GM12878 (cell line): Measurements from ENCODE around the gene PSMD3.

Experiments
- CTCF ChIP-seq, 3 experiments: IDR thresholded peaks in 2 of 3; conservative IDR thresholded peaks in 1 of 3; 2 replicates each; pipeline ENCODE4 v1.5.1; 2011; ENCODE audit warnings: low read depth in 3 of 3, low read length in 3 of 3, mild to moderate bottlenecking in 3 of 3, control low read depth in 2 of 3, moderate library complexity in 2 of 3, inconsistent platforms in 1 of 3, mixed read lengths in 1 of 3; ENCODE audit not compliant: control insufficient read depth in 2 of 3, insufficient read depth in 1 of 3; ENCODE audit errors: extremely low read depth in 1 of 3
- ETV6 ChIP-seq, 2 experiments: fragments of 450-650 bp in 1 of 2; IDR thresholded peaks in 1 of 2; conservative IDR thresholded peaks in 1 of 2; 2 replicates each; pipeline ENCODE4 v1.6.1; 2014; ENCODE audit warnings: antibody characterized with exemption in 1 of 2, borderline replicate concordance in 1 of 2, low read depth in 1 of 2, mild to moderate bottlenecking in 1 of 2, moderate library complexity in 1 of 2
- HCFC1 ChIP-seq: fragments of 150-350 bp; IDR thresholded peaks from 2 replicates; pipeline ENCODE4 v1.6.1; 2014; ENCODE audit warnings: low read length
- POLR2AphosphoS5 ChIP-seq: IDR thresholded peaks from 2 replicates; pipeline ENCODE4 v1.6.1; 2011; ENCODE audit warnings: mild to moderate bottlenecking, low read length, inconsistent platforms
- RFX5 ChIP-seq: IDR thresholded peaks from 2 replicates; pipeline ENCODE4 v1.6.1; 2011; ENCODE audit warnings: low read depth, low read length, improper control_type of control experiment
- USF2 ChIP-seq: IDR thresholded peaks from 2 replicates; pipeline ENCODE4 v1.6.1; 2011; ENCODE audit warnings: low read depth, low read length, improper control_type of control experiment, borderline replicate concordance

- TF ChIP-seq ETV6 (conservative IDR thresholded peaks at IDR 0.05 in 1 of 2, IDR thresholded peaks at IDR 0.05 in 1 of 2; ENCODE audit: borderline replicate concordance in 1 of 2, low read depth in 1 of 2): no peak
- TF ChIP-seq POLR2AphosphoS5: no peak
- no peak for TF ChIP-seq CTCF (IDR thresholded peaks at IDR 0.05 in 2 of 3, conservative IDR thresholded peaks at IDR 0.05 in 1 of 3; ENCODE audit: control insufficient read depth in 2 of 3, extremely low read depth in 1 of 3, insufficient read depth in 1 of 3, low read depth in 3 of 3, low read length in 3 of 3)
- no peak for TF ChIP-seq HCFC1
- TF ChIP-seq RFX5: no peak
- TF ChIP-seq USF2: no peak
These were observed 51.1 kb downstream of the PSMD3 start for GRCh38 chr17:40031706-40032105.
